H1 (cell line): ENCODE data around the gene SECISBP2.

Experiments
- BRCA1 ChIP-seq: IDR thresholded peaks from 2 replicates; pipeline ENCODE4 v1.6.1; 2012; ENCODE audit warnings: low read depth, low read length, improper control_type of control experiment
- CBX5 ChIP-seq: fragments of 300-800, 300-1000 bp; sonication (generic); IDR thresholded peaks from 2 replicates; pipeline ENCODE4 v1.7.1; 2016; ENCODE audit warnings: antibody characterized with exemption, low read length, low read depth
- CHD1 ChIP-seq: IDR thresholded peaks from 2 replicates; pipeline ENCODE4 v1.6.1; 2012; ENCODE audit warnings: low read depth, low read length, improper control_type of control experiment
- CTCF ChIP-seq, 3 experiments: IDR thresholded peaks; 1 replicate in 2 of 3; 2 replicates in 1 of 3; pipeline versions ENCODE4 v1.5.1 to v1.6.1; 2011; ENCODE audit warnings: low read length in 3 of 3, mild to moderate bottlenecking in 3 of 3, inconsistent platforms in 2 of 3, low read depth in 1 of 3, moderate library complexity in 1 of 3; ENCODE audit not compliant: insufficient read depth in 1 of 3; ENCODE audit errors: control extremely low read depth in 1 of 3
- FOSL1 ChIP-seq: IDR thresholded peaks from 2 replicates; pipeline ENCODE4 v1.6.1; 2011; ENCODE audit warnings: mild to moderate bottlenecking, low read depth, low read length, moderate library complexity; ENCODE audit not compliant: insufficient read depth
- GABPA ChIP-seq: IDR thresholded peaks from 2 replicates; pipeline ENCODE4 v1.6.1; 2011; ENCODE audit warnings: mild to moderate bottlenecking, low read length, moderate library complexity, borderline replicate concordance; ENCODE audit not compliant: insufficient read depth
- GTF2F1 ChIP-seq: IDR thresholded peaks from 2 replicates; pipeline ENCODE4 v1.6.1; 2012; ENCODE audit warnings: low read depth, low read length, improper control_type of control experiment, borderline replicate concordance
- JUN ChIP-seq: IDR thresholded peaks from 2 replicates; pipeline ENCODE4 v1.6.1; 2011; ENCODE audit warnings: low read depth, mild to moderate bottlenecking, improper control_type of control experiment, low read length
- MAFK ChIP-seq: IDR thresholded peaks from 2 replicates; pipeline ENCODE4 v1.6.1; 2012; ENCODE audit warnings: low read depth, mild to moderate bottlenecking, improper control_type of control experiment, low read length
- POLR2A ChIP-seq, 2 experiments: IDR thresholded peaks; 1 replicate in 1 of 2; 2 replicates in 1 of 2; pipeline ENCODE4 v1.6.1; 2011; ENCODE audit warnings: low read depth in 2 of 2, low read length in 2 of 2, mild to moderate bottlenecking in 2 of 2; ENCODE audit errors: control extremely low read depth in 1 of 2
- SP1 ChIP-seq: IDR thresholded peaks from 2 replicates; pipeline ENCODE4 v1.6.1; 2011; ENCODE audit warnings: low read depth, low read length
- SUZ12 ChIP-seq: fragments of 200-600 bp; sonication (generic); IDR thresholded peaks from 2 replicates; pipeline ENCODE4 v1.6.1; 2012; ENCODE audit warnings: mild to moderate bottlenecking, inconsistent platforms, low read length, moderate library complexity, mixed read lengths
- YY1 ChIP-seq: IDR thresholded peaks from 2 replicates; pipeline ENCODE4 v1.6.1; 2011; ENCODE audit warnings: low read depth, mild to moderate bottlenecking, low read length
- ZNF274 ChIP-seq: IDR thresholded peaks from 2 replicates; pipeline ENCODE4 v1.7.0; 2012; ENCODE audit warnings: low read length, borderline replicate concordance; ENCODE audit errors: extremely low read depth

GRCh38 chr9:89397471-89397870 lies 79.2 kb downstream of the SECISBP2 start:
- TF ChIP-seq CBX5 (no peak), MAFK (no peak), FOSL1 (no peak), GTF2F1 (no peak), SP1 (no peak), CHD1 (no peak), ZNF274 (no peak), POLR2A (IDR thresholded peaks at IDR 0.05; ENCODE audit: control extremely low read depth in 1 of 2, low read depth in 2 of 2, low read length in 2 of 2) (no peak), SUZ12 (no peak), CTCF (IDR thresholded peaks at IDR 0.05; ENCODE audit: control extremely low read depth in 1 of 3, insufficient read depth in 1 of 3, low read depth in 1 of 3, low read length in 3 of 3) (no peak), JUN (no peak), BRCA1 (no peak), GABPA (no peak), YY1 (no peak)
